ENCODE results near the gene ACAA1.

The ACAA1 gene

GRCh38 chr3:38143511-38143910 is 6.6 kb upstream of the ACAA1 start:
- H3K9me3 ChIP-seq (ENCODE audit: control insufficient read depth in 5 of 5, low read length in 5 of 5): peaks cover 0 to 5% (median 0%) of the 10 kb centered on the region in 5 donors
- no peaks in the 10 kb centered on the region for H3K27me3 ChIP-seq (ENCODE audit: control insufficient read depth in 5 of 5, insufficient read depth in 4 of 5, low read length in 5 of 5)
- H3K9ac ChIP-seq (ENCODE audit: low read length in 5 of 5): no peak overlapping the region
- no peak overlapping the region for H3K4me3 ChIP-seq (ENCODE audit: low read depth in 1 of 5, low read length in 5 of 5)
- H3K4me1 ChIP-seq (ENCODE audit: control insufficient read depth in 5 of 5, insufficient read depth in 5 of 5, low read length in 5 of 5): peaks cover 9 to 28% (median 25%) of the 10 kb centered on the region in 5 donors
- peaks cover 0 to 24% (median 21%) of the 10 kb centered on the region in 5 donors for H3K36me3 ChIP-seq (ENCODE audit: control insufficient read depth in 5 of 5, insufficient read depth in 5 of 5, low read length in 5 of 5)
- H3K27ac ChIP-seq (ENCODE audit: low read depth, low read length): no peak overlapping the region

DNA sequence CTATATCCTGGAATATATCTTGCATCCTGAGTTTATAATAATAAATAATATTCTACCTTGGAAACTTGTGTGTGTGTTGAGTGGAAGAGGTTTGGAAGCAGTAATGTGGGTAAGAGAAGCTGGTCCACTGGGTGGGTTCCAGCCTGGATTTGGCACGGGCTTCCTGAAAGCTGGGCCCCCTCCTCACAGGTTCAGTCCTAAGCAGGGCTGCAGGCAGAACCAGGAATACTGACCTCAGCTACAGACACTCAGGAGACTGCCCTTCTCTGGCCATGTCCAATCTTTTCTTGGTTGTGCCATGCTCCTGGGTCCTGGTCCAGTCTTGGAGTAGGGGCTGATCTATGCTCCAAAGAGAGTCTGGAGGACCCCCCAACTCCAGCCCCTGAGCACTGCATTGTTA is 6.0 kb upstream of the ACAA1 start:
- no peak overlapping the region for H3K27ac ChIP-seq (ENCODE audit: low read depth, low read length)
- H3K9ac ChIP-seq (ENCODE audit: low read length in 5 of 5): no peak overlapping the region
- H3K27me3 ChIP-seq (ENCODE audit: control insufficient read depth in 5 of 5, insufficient read depth in 4 of 5, low read length in 5 of 5): no peaks in the 10 kb centered on the region
- H3K4me1 ChIP-seq (ENCODE audit: control insufficient read depth in 5 of 5, insufficient read depth in 5 of 5, low read length in 5 of 5): peaks cover 10 to 33% (median 29%) of the 10 kb centered on the region in 5 donors
- no peak overlapping the region for H3K4me3 ChIP-seq (ENCODE audit: low read depth in 1 of 5, low read length in 5 of 5)
- H3K9me3 ChIP-seq (ENCODE audit: control insufficient read depth in 5 of 5, low read length in 5 of 5): peaks cover 0 to 5% (median 0%) of the 10 kb centered on the region in 5 donors
- peaks cover 0 to 24% (median 21%) of the 10 kb centered on the region in 5 donors for H3K36me3 ChIP-seq (ENCODE audit: control insufficient read depth in 5 of 5, insufficient read depth in 5 of 5, low read length in 5 of 5)

GRCh38 chr3:38141952-38142273 is 5.0 kb upstream of the ACAA1 start:
- Histone ChIP-seq H3K9ac (ENCODE audit: low read length in 5 of 5) (no peak overlapping the region), H3K4me3 (ENCODE audit: low read depth in 1 of 5, low read length in 5 of 5) (no peak overlapping the region), H3K36me3 (ENCODE audit: control insufficient read depth in 5 of 5, insufficient read depth in 5 of 5, low read length in 5 of 5) (peaks cover 0 to 24% (median 21%) of the 10 kb centered on the region in 5 donors), H3K9me3 (ENCODE audit: control insufficient read depth in 5 of 5, low read length in 5 of 5) (peaks cover 0 to 5% (median 0%) of the 10 kb centered on the region in 5 donors), H3K27me3 (ENCODE audit: control insufficient read depth in 5 of 5, insufficient read depth in 4 of 5, low read length in 5 of 5) (peaks cover 0 to 3% (median 0%) of the 10 kb centered on the region in 5 donors), H3K27ac (ENCODE audit: low read depth, low read length) (no peak overlapping the region), H3K4me1 (ENCODE audit: control insufficient read depth in 5 of 5, insufficient read depth in 5 of 5, low read length in 5 of 5) (peaks cover 14 to 39% (median 34%) of the 10 kb centered on the region in 5 donors)

DNA sequence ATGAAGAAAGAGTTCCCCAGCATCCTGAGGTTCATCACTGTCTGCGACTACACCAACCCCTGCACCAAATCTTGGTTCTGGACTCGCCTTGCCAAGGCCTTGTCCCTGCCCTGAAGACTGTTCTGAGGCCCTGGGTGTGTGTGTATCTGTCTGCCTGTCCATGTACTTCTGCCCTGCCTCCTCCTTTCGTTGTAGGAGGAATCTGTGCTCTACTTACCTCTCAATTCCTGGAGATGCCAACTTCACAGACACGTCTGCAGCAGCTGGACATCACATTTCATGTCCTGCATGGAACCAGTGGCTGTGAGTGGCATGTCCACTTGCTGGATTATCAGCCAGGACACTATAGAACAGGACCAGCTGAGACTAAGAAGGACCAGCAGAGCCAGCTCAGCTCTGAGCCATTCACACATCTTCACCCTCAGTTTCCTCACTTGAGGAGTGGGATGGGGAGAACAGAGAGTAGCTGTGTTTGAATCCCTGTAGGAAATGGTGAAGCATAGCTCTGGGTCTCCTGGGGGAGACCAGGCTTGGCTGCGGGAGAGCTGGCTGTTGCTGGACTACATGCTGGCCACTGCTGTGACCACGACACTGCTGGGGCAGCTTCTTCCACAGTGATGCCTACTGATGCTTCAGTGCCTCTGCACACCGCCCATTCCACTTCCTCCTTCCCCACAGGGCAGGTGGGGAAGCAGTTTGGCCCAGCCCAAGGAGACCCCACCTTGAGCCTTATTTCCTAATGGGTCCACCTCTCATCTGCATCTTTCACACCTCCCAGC is 4.4 kb upstream of the ACAA1 start:
- H3K9ac ChIP-seq (ENCODE audit: low read length in 5 of 5): no peak overlapping the region
- H3K36me3 ChIP-seq (ENCODE audit: control insufficient read depth in 5 of 5, insufficient read depth in 5 of 5, low read length in 5 of 5): peaks cover 0 to 24% (median 21%) of the 10 kb centered on the region in 5 donors
- H3K27ac ChIP-seq (ENCODE audit: low read depth, low read length): no peak overlapping the region
- H3K9me3 ChIP-seq (ENCODE audit: control insufficient read depth in 5 of 5, low read length in 5 of 5): peaks cover 0 to 5% (median 0%) of the 10 kb centered on the region in 5 donors
- peaks cover 14 to 43% (median 36%) of the 10 kb centered on the region in 5 donors for H3K4me1 ChIP-seq (ENCODE audit: control insufficient read depth in 5 of 5, insufficient read depth in 5 of 5, low read length in 5 of 5)
- H3K27me3 ChIP-seq (ENCODE audit: control insufficient read depth in 5 of 5, insufficient read depth in 4 of 5, low read length in 5 of 5): peaks cover 0 to 3% (median 0%) of the 10 kb centered on the region in 5 donors
- no peak overlapping the region for H3K4me3 ChIP-seq (ENCODE audit: low read depth in 1 of 5, low read length in 5 of 5)

- peak overlapping the region in 2 of 5 donors; percentile 6 to 93 for H3K4me3 ChIP-seq (ENCODE audit: low read depth in 1 of 5, low read length in 5 of 5)
- no peaks in the 10 kb centered on the region for H3K9me3 ChIP-seq (ENCODE audit: control insufficient read depth in 5 of 5, low read length in 5 of 5)
- H3K27me3 ChIP-seq (ENCODE audit: control insufficient read depth in 5 of 5, insufficient read depth in 4 of 5, low read length in 5 of 5): peaks cover 0 to 3% (median 0%) of the 10 kb centered on the region in 5 donors
- H3K27ac ChIP-seq (ENCODE audit: low read depth, low read length): no peak overlapping the region
- peak overlapping the region in 2 of 5 donors; percentile 5 to 95 for H3K9ac ChIP-seq (ENCODE audit: low read length in 5 of 5)
- H3K36me3 ChIP-seq (ENCODE audit: control insufficient read depth in 5 of 5, insufficient read depth in 5 of 5, low read length in 5 of 5): peaks cover 0 to 24% (median 21%) of the 10 kb centered on the region in 5 donors
- peaks cover 16 to 52% (median 44%) of the 10 kb centered on the region in 5 donors for H3K4me1 ChIP-seq (ENCODE audit: control insufficient read depth in 5 of 5, insufficient read depth in 5 of 5, low read length in 5 of 5)
These were observed 3.6 kb upstream of the ACAA1 start for GRCh38 chr3:38140326-38141172.

DNA sequence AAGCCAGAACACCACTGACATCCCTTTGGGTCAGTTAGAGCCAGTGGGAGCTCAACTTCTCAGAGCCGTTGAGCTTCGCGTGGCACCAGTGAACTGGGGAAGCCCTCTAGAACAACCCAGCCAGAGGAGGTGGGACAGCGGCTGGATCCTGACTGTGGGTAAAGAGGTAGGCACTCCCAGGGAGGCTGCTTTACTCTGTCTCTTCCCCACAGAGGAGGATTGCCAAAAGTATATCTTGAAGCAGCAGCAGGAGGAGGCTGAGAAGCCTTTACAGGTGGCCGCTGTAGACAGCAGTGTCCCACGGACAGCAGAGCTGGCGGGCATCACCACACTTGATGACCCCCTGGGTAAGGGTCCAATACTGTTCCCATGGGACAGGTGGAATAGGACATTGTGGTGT is 2.7 kb upstream of the ACAA1 start:
- peaks cover 0 to 29% (median 21%) of the 10 kb centered on the region in 5 donors for H3K36me3 ChIP-seq (ENCODE audit: control insufficient read depth in 5 of 5, insufficient read depth in 5 of 5, low read length in 5 of 5)

GRCh38 chr3:38139191-38139590 is 2.3 kb upstream of the ACAA1 start:
- peak overlapping the region; percentile 98 for H3K27ac ChIP-seq (ENCODE audit: low read depth, low read length)
- peaks cover 16 to 63% (median 51%) of the 10 kb centered on the region in 5 donors for H3K4me1 ChIP-seq (ENCODE audit: control insufficient read depth in 5 of 5, insufficient read depth in 5 of 5, low read length in 5 of 5)

More for the DNA sequence above, 2.7 kb upstream of the ACAA1 start:
- no peaks in the 10 kb centered on the region for H3K9me3 ChIP-seq (ENCODE audit: control insufficient read depth in 5 of 5, low read length in 5 of 5)
- H3K27me3 ChIP-seq (ENCODE audit: control insufficient read depth in 5 of 5, insufficient read depth in 4 of 5, low read length in 5 of 5): peaks cover 0 to 3% (median 0%) of the 10 kb centered on the region in 5 donors
- peak overlapping the region; percentile 80 to 94 (median 91) for H3K4me3 ChIP-seq (ENCODE audit: low read depth in 1 of 5, low read length in 5 of 5)
- H3K4me1 ChIP-seq (ENCODE audit: control insufficient read depth in 5 of 5, insufficient read depth in 5 of 5, low read length in 5 of 5): peaks cover 16 to 60% (median 50%) of the 10 kb centered on the region in 5 donors
- H3K27ac ChIP-seq (ENCODE audit: low read depth, low read length): no peak overlapping the region
- peak overlapping the region in 4 of 5 donors; percentile 4 to 95 (median 66) for H3K9ac ChIP-seq (ENCODE audit: low read length in 5 of 5)

GRCh38 chr3:38138349-38139190 is 1.6 kb upstream of the ACAA1 start, which contains the start of gene MYD88:
Gene MYD88, plus strand, starts transcription at chr3:38138661. Its CDS starts 40 bp downstream, at chr3:38138701.
- H3K4me3 ChIP-seq (ENCODE audit: low read depth in 1 of 5, low read length in 5 of 5): peak within 1 kb of the TSS; percentile 80 to 94 (median 91)
- peak within 1 kb of the TSS; percentile 98 for H3K27ac ChIP-seq (ENCODE audit: low read depth, low read length)
- H3K9ac ChIP-seq (ENCODE audit: low read length in 5 of 5): peak within 1 kb of the TSS; percentile 86 to 95 (median 92)
- H3K36me3 ChIP-seq (ENCODE audit: control insufficient read depth in 5 of 5, insufficient read depth in 5 of 5, low read length in 5 of 5): peaks cover 0 to 37% (median 27%) of the 10 kb centered on the region in 5 donors
- H3K27me3 ChIP-seq (ENCODE audit: control insufficient read depth in 5 of 5, insufficient read depth in 4 of 5, low read length in 5 of 5): peaks cover 0 to 3% (median 0%) of the 10 kb centered on the region in 5 donors
- peaks cover 16 to 68% (median 58%) of the 10 kb centered on the region in 5 donors for H3K4me1 ChIP-seq (ENCODE audit: control insufficient read depth in 5 of 5, insufficient read depth in 5 of 5, low read length in 5 of 5)
- no peaks in the 10 kb centered on the region for H3K9me3 ChIP-seq (ENCODE audit: control insufficient read depth in 5 of 5, low read length in 5 of 5)

More at GRCh38 chr3:38139191-38139590, 2.3 kb upstream of the ACAA1 start:
- H3K27me3 ChIP-seq (ENCODE audit: control insufficient read depth in 5 of 5, insufficient read depth in 4 of 5, low read length in 5 of 5): peaks cover 0 to 3% (median 0%) of the 10 kb centered on the region in 5 donors
- peaks cover 0 to 31% (median 21%) of the 10 kb centered on the region in 5 donors for H3K36me3 ChIP-seq (ENCODE audit: control insufficient read depth in 5 of 5, insufficient read depth in 5 of 5, low read length in 5 of 5)
- peak overlapping the region; percentile 68 to 95 (median 90) for H3K9ac ChIP-seq (ENCODE audit: low read length in 5 of 5)
- H3K9me3 ChIP-seq (ENCODE audit: control insufficient read depth in 5 of 5, low read length in 5 of 5): no peaks in the 10 kb centered on the region
- H3K4me3 ChIP-seq (ENCODE audit: low read depth in 1 of 5, low read length in 5 of 5): peak overlapping the region; percentile 80 to 94 (median 91)

All from subcutaneous abdominal adipose tissue (tissue), 5 donors.